Endodermal cell (in vitro differentiated cells): ENCODE data around the gene CYSTM1. TPM values are rescaled to one million over a fixed set of nuclear protein-coding genes. Genes with fewer than 3 reads are reported as not detected.
A peak's percentile ranks its signal among the peaks of the same experiment; 100 is the strongest.

Experiments used
- DNase-seq: peaks from one replicate; pipeline ENCODE4 v3.0.0-alpha.2; 2017
- H3K27ac ChIP-seq: 2 replicates; pipeline ENCODE4 v1.5.1; 2013; ENCODE audit warnings: mild to moderate bottlenecking, low read depth, low read length, moderate library complexity
- H3K27me3 ChIP-seq: 2 replicates; pipeline ENCODE4 v1.6.1; 2013; ENCODE audit warnings: mild to moderate bottlenecking, low read length, moderate library complexity; ENCODE audit not compliant: insufficient read depth, control insufficient read depth, poor library complexity, severe bottlenecking
- H3K36me3 ChIP-seq: 2 replicates; pipeline ENCODE4 v1.7.0; 2013; ENCODE audit warnings: mild to moderate bottlenecking, low read length, moderate library complexity; ENCODE audit not compliant: control insufficient read depth, insufficient read depth
- H3K4me1 ChIP-seq: one replicate; pipeline ENCODE4 v1.7.0; 2013; ENCODE audit warnings: low read length; ENCODE audit not compliant: control insufficient read depth, insufficient read depth
- H3K4me3 ChIP-seq: 2 replicates; pipeline ENCODE4 v1.5.1; 2013; ENCODE audit warnings: mild to moderate bottlenecking, low read length, moderate library complexity
- H3K9ac ChIP-seq: 2 replicates; pipeline ENCODE4 v1.6.1; 2013; ENCODE audit warnings: mild to moderate bottlenecking, low read length, moderate library complexity; ENCODE audit not compliant: poor library complexity, severe bottlenecking; ENCODE audit errors: extremely low read depth
- H3K9me3 ChIP-seq: 2 replicates; pipeline ENCODE4 v1.6.1; 2013; ENCODE audit warnings: mild to moderate bottlenecking, low read length, moderate library complexity; ENCODE audit not compliant: control insufficient read depth
- H3K27ac Mint-ChIP-seq: 2 replicates; pipeline ENCODE4 v1.8.0; 2020; ENCODE audit warnings: mixed read lengths
- H3K27me3 Mint-ChIP-seq: 2 replicates; pipeline ENCODE4 v1.8.0; 2021; ENCODE audit warnings: mild to moderate bottlenecking, mixed read lengths; ENCODE audit not compliant: insufficient read depth
- H3K36me3 Mint-ChIP-seq: 2 replicates; pipeline ENCODE4 v1.8.0; 2020; ENCODE audit warnings: low read depth, mixed read lengths
- H3K4me1 Mint-ChIP-seq: 2 replicates; pipeline ENCODE4 v1.8.0; 2020; ENCODE audit warnings: mixed read lengths
- H3K4me3 Mint-ChIP-seq: 2 replicates; pipeline ENCODE4 v1.8.0; 2020; ENCODE audit warnings: mild to moderate bottlenecking, moderate library complexity, mixed read lengths
- H3K9me3 Mint-ChIP-seq: 2 replicates; pipeline ENCODE4 v1.8.0; 2020; ENCODE audit warnings: mild to moderate bottlenecking, mixed read lengths
- WGBS, 2 experiments: methylation state at CpG; one replicate each; pipeline versions ENCODE4 v1.1.5 to v1.1.7; 2013; ENCODE audit warnings: missing lambda C conversion rate in 2 of 2, mixed read lengths in 1 of 2; ENCODE audit not compliant: insufficient coverage in 1 of 2, insufficient read length in 1 of 2; 5-methylcytosine and 5-hydroxymethylcytosine counted together
- total RNA-seq, 2 donors: library from RNA; stranded (reverse); fragmentation: NEBNext Ultra II Directional in 1 of 2; extraction: Animal tissue kit (Norgen Biotek cat#: 25700) in 1 of 2; gene quantifications; 2 replicates in 1 of 2; 3 replicates in 1 of 2; pipeline ENCODE4 v1.2.1, GENCODE V29; 2021
- TF ChIP-seq, protein P1 (sequence below): fragments of 200-600 bp; sonication (generic); conservative IDR thresholded peaks from 2 replicates; pipeline ENCODE4 v1.5.0; 2021; ENCODE audit warnings: antibody characterized with exemption, mild to moderate bottlenecking

Gene CYSTM1
- total RNA-seq, 2 donors from 2014 or later, result 30.7 to 38.1 TPM

DNA sequence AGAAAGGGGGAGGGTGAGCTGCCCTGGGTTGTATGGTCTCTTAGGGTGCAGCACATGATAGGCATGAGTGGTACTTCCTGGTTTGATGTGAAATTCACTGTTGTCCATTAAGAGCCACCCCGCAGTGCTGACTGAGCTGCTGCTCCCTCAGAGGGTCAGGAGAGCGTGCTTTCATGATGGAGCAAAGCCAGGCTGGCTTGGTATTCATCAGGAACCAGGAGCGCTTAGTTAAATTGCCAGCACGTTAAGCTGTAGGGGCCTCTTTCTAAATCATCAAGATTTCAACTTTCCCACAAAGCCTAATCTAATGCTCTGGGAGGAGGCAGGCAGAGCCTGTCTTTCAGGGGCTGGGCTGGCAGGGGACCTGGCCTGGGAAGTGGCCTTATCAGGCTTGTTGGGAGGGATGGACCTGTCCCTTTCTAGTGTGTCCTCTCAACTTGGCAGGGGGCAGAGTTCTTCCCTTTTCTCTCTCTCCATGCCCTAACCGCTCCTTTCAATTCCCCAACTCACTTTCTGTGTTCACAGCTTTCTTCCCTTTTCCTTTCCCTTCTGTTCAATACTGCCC lies 7.9 kb downstream of the CYSTM1 start:
- H3K9me3 Mint-ChIP-seq, result no peaks in the 10 kb centered on the region

DNA sequence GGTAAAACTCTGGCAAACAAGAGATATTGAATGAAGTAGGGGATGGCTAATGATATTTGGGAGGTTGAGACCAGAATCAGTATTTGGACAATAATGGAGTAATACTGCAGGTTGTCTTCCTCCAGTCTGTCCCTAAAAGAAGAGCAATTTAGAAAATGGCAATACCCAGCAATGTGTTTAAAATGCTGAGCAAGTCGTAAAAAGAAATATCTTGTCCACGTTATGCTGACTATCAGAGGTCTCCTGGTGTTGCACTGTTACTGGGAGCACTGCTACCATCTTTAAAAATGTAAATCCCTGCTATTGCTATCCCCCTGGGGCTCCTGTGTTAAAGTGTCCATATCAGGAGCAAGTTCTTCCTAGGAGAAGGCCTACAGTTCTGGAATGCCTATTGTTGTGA lies 10.4 kb downstream of the CYSTM1 start:
- no peaks in the 10 kb centered on the region for H3K4me1 ChIP-seq
- H3K27ac ChIP-seq, result no peak overlapping the region
- peaks cover 31% of the 10 kb centered on the region for H3K27me3 ChIP-seq
- no peak overlapping the region for H3K27ac Mint-ChIP-seq
- no peak overlapping the region for H3K4me3 ChIP-seq
- H3K4me3 Mint-ChIP-seq, result no peak overlapping the region
- no peaks in the 10 kb centered on the region for H3K9me3 ChIP-seq
- no peak for DNase-seq
- TF ChIP-seq, protein P1, sequence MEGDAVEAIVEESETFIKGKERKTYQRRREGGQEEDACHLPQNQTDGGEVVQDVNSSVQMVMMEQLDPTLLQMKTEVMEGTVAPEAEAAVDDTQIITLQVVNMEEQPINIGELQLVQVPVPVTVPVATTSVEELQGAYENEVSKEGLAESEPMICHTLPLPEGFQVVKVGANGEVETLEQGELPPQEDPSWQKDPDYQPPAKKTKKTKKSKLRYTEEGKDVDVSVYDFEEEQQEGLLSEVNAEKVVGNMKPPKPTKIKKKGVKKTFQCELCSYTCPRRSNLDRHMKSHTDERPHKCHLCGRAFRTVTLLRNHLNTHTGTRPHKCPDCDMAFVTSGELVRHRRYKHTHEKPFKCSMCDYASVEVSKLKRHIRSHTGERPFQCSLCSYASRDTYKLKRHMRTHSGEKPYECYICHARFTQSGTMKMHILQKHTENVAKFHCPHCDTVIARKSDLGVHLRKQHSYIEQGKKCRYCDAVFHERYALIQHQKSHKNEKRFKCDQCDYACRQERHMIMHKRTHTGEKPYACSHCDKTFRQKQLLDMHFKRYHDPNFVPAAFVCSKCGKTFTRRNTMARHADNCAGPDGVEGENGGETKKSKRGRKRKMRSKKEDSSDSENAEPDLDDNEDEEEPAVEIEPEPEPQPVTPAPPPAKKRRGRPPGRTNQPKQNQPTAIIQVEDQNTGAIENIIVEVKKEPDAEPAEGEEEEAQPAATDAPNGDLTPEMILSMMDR, result no peak
- no peak overlapping the region for H3K9ac ChIP-seq
- no peaks in the 10 kb centered on the region for H3K9me3 Mint-ChIP-seq
- H3K36me3 ChIP-seq, result no peaks in the 10 kb centered on the region
- peaks cover 5% of the 10 kb centered on the region for H3K27me3 Mint-ChIP-seq
- peaks cover 38% of the 10 kb centered on the region for H3K4me1 Mint-ChIP-seq
- WGBS, 2 experiments, result 89 to 90% methylated on average over 2 of the region's 2 CpGs
- H3K36me3 Mint-ChIP-seq, result peaks cover 6% of the 10 kb centered on the region

More for the DNA sequence above, 7.9 kb downstream of the CYSTM1 start:
- no peaks in the 10 kb centered on the region for H3K9me3 ChIP-seq
- Mint-ChIP-seq H3K4me3 (no peak overlapping the region), H3K27ac (peak overlapping the region; percentile 76), H3K36me3 (no peaks in the 10 kb centered on the region), H3K4me1 (peaks cover 34% of the 10 kb centered on the region), H3K27me3 (peaks cover 5% of the 10 kb centered on the region)
- H3K4me1 ChIP-seq, result no peaks in the 10 kb centered on the region
- no peak overlapping the region for H3K27ac ChIP-seq
- DNase-seq, result peak; percentile 77
- peaks cover 31% of the 10 kb centered on the region for H3K27me3 ChIP-seq
- no peaks in the 10 kb centered on the region for H3K36me3 ChIP-seq
- H3K4me3 ChIP-seq, result no peak overlapping the region
- no peak overlapping the region for H3K9ac ChIP-seq
- TF ChIP-seq, protein P1, result no peak
- 55 to 66% methylated on average over 3 to 5 of the region's 5 CpGs for WGBS, 2 experiments

DNA sequence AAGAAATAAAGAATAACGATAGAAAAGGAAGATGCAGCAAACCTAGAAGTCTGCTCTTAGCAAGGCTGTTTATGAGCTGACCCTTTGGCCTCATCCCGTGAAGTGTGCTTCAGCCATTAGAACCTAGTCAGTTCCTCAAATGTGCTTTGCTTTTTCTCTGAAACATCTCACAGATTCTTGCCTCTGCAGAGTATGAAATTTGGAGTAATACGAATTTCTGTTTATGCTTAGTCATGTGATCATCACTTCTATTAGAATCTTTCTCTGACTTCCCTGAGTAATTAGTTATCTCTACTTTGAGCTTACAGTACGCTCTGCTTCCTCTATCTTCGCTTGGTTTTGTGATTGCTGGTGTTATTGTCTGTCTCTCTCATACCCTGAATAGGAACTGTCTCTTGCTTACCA lies 11.3 kb downstream of the CYSTM1 start:
- H3K27me3 Mint-ChIP-seq, result peaks cover 2% of the 10 kb centered on the region
- no peak for DNase-seq
- Histone ChIP-seq H3K4me1 (no peaks in the 10 kb centered on the region), H3K27ac (no peak overlapping the region), H3K9me3 (no peaks in the 10 kb centered on the region), H3K9ac (no peak overlapping the region), H3K4me3 (no peak overlapping the region), H3K27me3 (peaks cover 25% of the 10 kb centered on the region), H3K36me3 (no peaks in the 10 kb centered on the region)
- H3K27ac Mint-ChIP-seq, result no peak overlapping the region
- peaks cover 42% of the 10 kb centered on the region for H3K4me1 Mint-ChIP-seq
- no peaks in the 10 kb centered on the region for H3K9me3 Mint-ChIP-seq
- TF ChIP-seq, protein P1, result no peak
- 93 to 100% methylated on average over 3 to 5 of the region's 5 CpGs for WGBS, 2 experiments
- H3K36me3 Mint-ChIP-seq, result peaks cover 6% of the 10 kb centered on the region
- H3K4me3 Mint-ChIP-seq, result no peak overlapping the region
